Smooth muscle cell (in vitro differentiated cells): ENCODE results near the gene STARD4. TPM values are rescaled to one million over a fixed set of nuclear protein-coding genes. Genes with fewer than 3 reads are reported as not detected.

Source experiments
- DNase-seq: peaks from one replicate; lab custom pipeline; 2025; ENCODE audit not compliant: unreplicated experiment; lab: John Stamatoyannopoulos, UW
- H2AFZ ChIP-seq: fragments of 200-600 bp; sonication (generic); 2 replicates; pipeline ENCODE4 v1.6.0; 2016; ENCODE audit warnings: antibody characterized with exemption, low read depth, mild to moderate bottlenecking
- H3F3A ChIP-seq: fragments of 200-600 bp; sonication (generic); 2 replicates; pipeline ENCODE4 v1.6.0; 2017; ENCODE audit warnings: antibody characterized with exemption, low read depth
- H3K27ac ChIP-seq: fragments of 200-600 bp; sonication (generic); 2 replicates; pipeline ENCODE4 v1.5.1; 2016; ENCODE audit warnings: low read depth, mild to moderate bottlenecking
- H3K27me3 ChIP-seq: fragments of 200-600 bp; sonication (generic); 2 replicates; pipeline ENCODE4 v1.6.1; 2016; ENCODE audit warnings: low read depth, mild to moderate bottlenecking
- H3K36me3 ChIP-seq: fragments of 200-600 bp; sonication (generic); 2 replicates; pipeline ENCODE4 v1.5.1; 2016; ENCODE audit warnings: low read depth
- H3K4me1 ChIP-seq: fragments of 200-600 bp; sonication (generic); 2 replicates; pipeline ENCODE4 v1.5.1; 2016; ENCODE audit warnings: low read depth
- H3K4me2 ChIP-seq: fragments of 200-600 bp; sonication (generic); 2 replicates; pipeline ENCODE4 v1.6.0; 2016; ENCODE audit warnings: mild to moderate bottlenecking
- H3K4me3 ChIP-seq: fragments of 200-600 bp; sonication (generic); 2 replicates; pipeline ENCODE4 v1.5.1; 2016; ENCODE audit warnings: mild to moderate bottlenecking
- H3K79me2 ChIP-seq: fragments of 200-600 bp; sonication (generic); 2 replicates; pipeline ENCODE4 v1.6.0; 2016; ENCODE audit warnings: low read depth, mild to moderate bottlenecking
- H3K9ac ChIP-seq: fragments of 200-600 bp; sonication (generic); 2 replicates; pipeline ENCODE4 v1.6.0; 2016; ENCODE audit warnings: low read depth
- H3K9me3 ChIP-seq: fragments of 200-600 bp; sonication (generic); replicated peaks from 2 replicates; pipeline ENCODE4 v1.5.1; 2016; ENCODE audit warnings: low read depth
- H4K20me1 ChIP-seq: fragments of 200-600 bp; sonication (generic); 2 replicates; pipeline ENCODE4 v1.6.0; 2016; ENCODE audit warnings: low read depth
- CTCF ChIP-seq: fragments of 200-600 bp; sonication (generic); IDR thresholded peaks from 2 replicates; pipeline ENCODE4 v1.5.1; 2017; ENCODE audit warnings: borderline replicate concordance, mild to moderate bottlenecking, antibody characterized with exemption; ENCODE audit not compliant: insufficient read depth, poor library complexity, severe bottlenecking
- WGBS: methylation state at CpG from one replicate; pipeline ENCODE4 v1.1.7; 2016; ENCODE audit warnings: low lambda C conversion rate; 5-methylcytosine and 5-hydroxymethylcytosine counted together
- polyA plus RNA-seq: library from polyadenylated mRNA; unstranded; fragments of >200 nt; fragmentation: Nextera tagmentation; extraction: Ambion mirVana; gene quantifications from 2 replicates; pipeline ENCODE4 v1.2.1, GENCODE V29; 2016
- total RNA-seq: library from RNA; depleted of rRNA; stranded (reverse); fragments of >200 nt; gene quantifications from 2 replicates; pipeline ENCODE4 v1.2.3, GENCODE V29; 2014

STARD4 gene
- total and polyA plus RNA-seq, 2 experiments from 2014 or later = 41.7 to 123 TPM

GRCh38 chr5:111518777-111519176 lies 6.4 kb upstream of the STARD4 start:
- 89% methylated on average over 2 of the region's 2 CpGs for WGBS
- Histone ChIP-seq H3K36me3 (no peaks in the 10 kb centered on the region), H3K9me3 (no peaks in the 10 kb centered on the region), H3K4me2 (no peak overlapping the region), H3K27ac (no peak overlapping the region), H3F3A (no peaks in the 10 kb centered on the region), H3K9ac (no peak overlapping the region), H3K79me2 (no peaks in the 10 kb centered on the region), H3K4me3 (no peak overlapping the region), H3K27me3 (no peaks in the 10 kb centered on the region), H2AFZ (no peak overlapping the region), H4K20me1 (no peaks in the 10 kb centered on the region), H3K4me1 (peaks cover 5% of the 10 kb centered on the region)
- DNase-seq = no peak
- TF ChIP-seq CTCF = no peak

GRCh38 chr5:111517853-111518501 lies 5.6 kb upstream of the STARD4 start:
- peaks cover 6% of the 10 kb centered on the region for H3F3A ChIP-seq
- 96% methylated on average over 5 of the region's 5 CpGs for WGBS
- no peak for TF ChIP-seq CTCF
- H3K36me3 ChIP-seq = no peaks in the 10 kb centered on the region
- no peaks in the 10 kb centered on the region for H3K9me3 ChIP-seq
- H3K27ac ChIP-seq = no peak overlapping the region
- no peak overlapping the region for H3K9ac ChIP-seq
- H3K4me1 ChIP-seq = peaks cover 13% of the 10 kb centered on the region
- DNase-seq = no peak
- H3K79me2 ChIP-seq = no peaks in the 10 kb centered on the region
- H3K4me2 ChIP-seq = no peak overlapping the region
- no peak overlapping the region for H2AFZ ChIP-seq
- H3K27me3 ChIP-seq = no peaks in the 10 kb centered on the region
- H3K4me3 ChIP-seq = no peak overlapping the region
- H4K20me1 ChIP-seq = no peaks in the 10 kb centered on the region

GRCh38 chr5:111514087-111514486 lies 1.8 kb upstream of the STARD4 start:
- TF ChIP-seq CTCF = no peak
- no peaks in the 10 kb centered on the region for H3K27me3 ChIP-seq
- H3K4me2 ChIP-seq = no peak overlapping the region
- H3K27ac ChIP-seq = peak overlapping the region; percentile 92
- no peaks in the 10 kb centered on the region for H3K36me3 ChIP-seq
- DNase-seq = no peak
- H3K79me2 ChIP-seq = peaks cover 32% of the 10 kb centered on the region
- 93% methylated on average over 3 of the region's 3 CpGs for WGBS
- H2AFZ ChIP-seq = no peak overlapping the region
- H3K9me3 ChIP-seq = no peaks in the 10 kb centered on the region
- H3K9ac ChIP-seq = no peak overlapping the region
- peaks cover 27% of the 10 kb centered on the region for H4K20me1 ChIP-seq
- H3K4me1 ChIP-seq = peaks cover 34% of the 10 kb centered on the region
- H3K4me3 ChIP-seq = no peak overlapping the region
- peaks cover 10% of the 10 kb centered on the region for H3F3A ChIP-seq

- Histone ChIP-seq H3K9ac (peak overlapping the region; percentile 76), H4K20me1 (peaks cover 37% of the 10 kb centered on the region), H3K79me2 (peaks cover 42% of the 10 kb centered on the region), H3K4me1 (peaks cover 43% of the 10 kb centered on the region), H3K4me2 (peak overlapping the region; percentile 87), H2AFZ (peak overlapping the region; percentile 69), H3K27ac (peak overlapping the region; percentile 92), H3K27me3 (no peaks in the 10 kb centered on the region), H3K4me3 (peak overlapping the region; percentile 94), H3K36me3 (no peaks in the 10 kb centered on the region), H3K9me3 (no peaks in the 10 kb centered on the region), H3F3A (peaks cover 10% of the 10 kb centered on the region)
- no peak for TF ChIP-seq CTCF
- WGBS = 18% methylated on average over 6 of the region's 6 CpGs
- DNase-seq = no peak
These were observed 791 bp upstream of the STARD4 start for GRCh38 chr5:111513131-111513520.
